COLO668 (cell line): ENCODE measurements around the gene CNTROB.
A peak's percentile ranks its signal among the peaks of the same experiment; 100 is the strongest.

Experiments used
- DNase-seq: peaks from one replicate; lab custom pipeline; 2025; ENCODE audit not compliant: unreplicated experiment; lab: John Stamatoyannopoulos, UW

Gene CNTROB

GRCh38 chr17:7987112-7987893 lies 55.3 kb downstream of the CNTROB start:
- DNase-seq, result no peak

GRCh38 chr17:7988750-7989178 lies 56.8 kb downstream of the CNTROB start:
- DNase-seq, result peak; percentile 22

- peak; percentile 75 for DNase-seq
Observed at GRCh38 chr17:7989781-7990655, 58.0 kb downstream of the CNTROB start.

- DNase-seq, result no peak
Observed at GRCh38 chr17:7992516-7992915, 60.5 kb downstream of the CNTROB start.

GRCh38 chr17:7992924-7993323 lies 60.9 kb downstream of the CNTROB start:
- no peak for DNase-seq

GRCh38 chr17:7993972-7994589 lies 62.1 kb downstream of the CNTROB start:
- no peak for DNase-seq

- no peak for DNase-seq
Observed at GRCh38 chr17:7995724-7996123, 63.7 kb downstream of the CNTROB start.

GRCh38 chr17:7997186-7997585 lies 65.2 kb downstream of the CNTROB start:
- DNase-seq, result peak; percentile 21
